Breast epithelium (tissue), 4 donors: Measurements from ENCODE around the gene SPINK8. TPM values are rescaled to one million over a fixed set of nuclear protein-coding genes. Genes with fewer than 3 reads are reported as not detected.
A peak's percentile ranks its signal among the peaks of the same experiment; 100 is the strongest.

Experiments
- DNase-seq, 2 donors: peaks; one replicate each; pipeline ENCODE4 v3.0.0-alpha.2; 2019; ENCODE audit warnings: low spot score in 2 of 2
- H3K27ac ChIP-seq, 2 donors: fragments of 200-600 bp; sonication (generic) in 1 of 2; one replicate each; pipeline ENCODE4 v1.5.1; 2016 to 2019; ENCODE audit warnings: mild to moderate bottlenecking in 1 of 2
- H3K27me3 ChIP-seq, 2 donors: fragments of 200-600 bp; sonication (generic) in 1 of 2; one replicate each; pipeline versions ENCODE4 v1.5.1 to v1.6.0; 2017 to 2019; ENCODE audit warnings: control low read depth in 1 of 2, mild to moderate bottlenecking in 1 of 2
- H3K36me3 ChIP-seq: fragments of 200-600 bp; one replicate; pipeline ENCODE4 v1.5.1; 2019
- H3K4me1 ChIP-seq, 2 donors: fragments of 200-600 bp; sonication (generic); one replicate each; pipeline ENCODE4 v1.5.1; 2016 to 2019; ENCODE audit warnings: control low read depth in 1 of 2
- H3K4me3 ChIP-seq, 3 donors: fragments of 200-600 bp; sonication (generic); 1 replicate in 2 of 3; 2 replicates in 1 of 3; pipeline ENCODE4 v1.5.1; 2016 to 2019; ENCODE audit warnings: mild to moderate bottlenecking in 3 of 3, moderate library complexity in 2 of 3
- H3K9me3 ChIP-seq, 2 donors: fragments of 200-600 bp; sonication (generic) in 1 of 2; one replicate each; pipeline ENCODE4 v1.5.1; 2016 to 2019; ENCODE audit warnings: control low read depth in 1 of 2
- CTCF ChIP-seq, 3 donors: fragments of 450-650 bp; IDR thresholded peaks; one replicate each; pipeline ENCODE4 v1.5.1; 2016 to 2017; ENCODE audit warnings: antibody characterized with exemption in 3 of 3, mild to moderate bottlenecking in 3 of 3, moderate library complexity in 3 of 3
- POLR2A ChIP-seq: fragments of 450-650 bp; IDR thresholded peaks from one replicate; pipeline ENCODE4 v1.6.1; 2016; ENCODE audit warnings: antibody characterized with exemption, mild to moderate bottlenecking, moderate library complexity
- POLR2AphosphoS5 ChIP-seq, 3 donors: sonication (generic); formaldehyde crosslinking; IDR thresholded peaks; one replicate each; pipeline ENCODE4 v1.6.1; 2017; ENCODE audit warnings: antibody characterized with exemption in 3 of 3
- intact Hi-C: fragments of 100-400 bp; cut with DNase I; formaldehyde crosslinking; loops from one replicate; pipeline ENCODE4 v1.15.1; 2023; ENCODE audit warnings: low total_unique reads
- total RNA-seq, 3 donors: library from RNA; depleted of rRNA; stranded (reverse); fragments of >200 nt; gene quantifications; one replicate each; pipeline ENCODE4 v1.1.0, GENCODE V29; 2016

SPINK8 gene
- total RNA-seq, 3 donors from 2014 or later, result not detected

- Histone ChIP-seq H3K9me3 (peaks cover 18 to 20% of the 10 kb centered on the region in 2 donors), H3K27me3 (no peaks in the 10 kb centered on the region), H3K27ac (peak overlapping the region in 1 of 2 donors; percentile 4), H3K4me1 (no peaks in the 10 kb centered on the region), H3K36me3 (no peaks in the 10 kb centered on the region), H3K4me3 (no peak overlapping the region)
- no peak for DNase-seq
- intact Hi-C loops, result no loop called here
- TF ChIP-seq POLR2AphosphoS5 (IDR thresholded peaks at IDR 0.05) (no peak), CTCF (IDR thresholded peaks at IDR 0.05) (no peak), POLR2A (no peak)
Observed at GRCh38 chr3:48318713-48319468, 14.6 kb downstream of the SPINK8 start.

GRCh38 chr3:48314542-48314941 is 18.9 kb downstream of the SPINK8 start:
- Histone ChIP-seq H3K36me3 (no peaks in the 10 kb centered on the region), H3K9me3 (peaks cover 18 to 24% of the 10 kb centered on the region in 2 donors), H3K4me3 (no peak overlapping the region), H3K4me1 (no peaks in the 10 kb centered on the region), H3K27ac (no peak overlapping the region), H3K27me3 (no peaks in the 10 kb centered on the region)
- TF ChIP-seq POLR2AphosphoS5 (IDR thresholded peaks at IDR 0.05), result no peak
- TF ChIP-seq POLR2A, result no peak
- TF ChIP-seq CTCF (IDR thresholded peaks at IDR 0.05), result no peak
- intact Hi-C loops, result no loop called here
- DNase-seq, result no peak

- no peaks in the 10 kb centered on the region for H3K27me3 ChIP-seq
- H3K9me3 ChIP-seq, result no peaks in the 10 kb centered on the region
- no peaks in the 10 kb centered on the region for H3K4me1 ChIP-seq
- TF ChIP-seq POLR2AphosphoS5 (IDR thresholded peaks at IDR 0.05), result no peak
- TF ChIP-seq POLR2A, result no peak
- no peak for TF ChIP-seq CTCF (IDR thresholded peaks at IDR 0.05)
- H3K36me3 ChIP-seq, result no peaks in the 10 kb centered on the region
- intact Hi-C loops, result no loop called here
- H3K27ac ChIP-seq, result no peak overlapping the region
- no peak for DNase-seq
- no peak overlapping the region for H3K4me3 ChIP-seq
Observed at GRCh38 chr3:48306860-48307530, 26.5 kb downstream of the SPINK8 start.

- H3K4me3 ChIP-seq, result no peak overlapping the region
- no peaks in the 10 kb centered on the region for H3K4me1 ChIP-seq
- no peaks in the 10 kb centered on the region for H3K36me3 ChIP-seq
- H3K27ac ChIP-seq, result no peak overlapping the region
- no peak for TF ChIP-seq POLR2AphosphoS5 (IDR thresholded peaks at IDR 0.05)
- no peak for TF ChIP-seq POLR2A
- H3K27me3 ChIP-seq, result no peaks in the 10 kb centered on the region
- intact Hi-C loops, result no loop called here
- H3K9me3 ChIP-seq, result no peaks in the 10 kb centered on the region
- DNase-seq, result no peak
Observed at GRCh38 chr3:48306290-48306689, 27.2 kb downstream of the SPINK8 start.

- no peaks in the 10 kb centered on the region for H3K27me3 ChIP-seq
- no peaks in the 10 kb centered on the region for H3K9me3 ChIP-seq
- DNase-seq, result no peak
- TF ChIP-seq CTCF (IDR thresholded peaks at IDR 0.05) (no peak), POLR2A (no peak), POLR2AphosphoS5 (IDR thresholded peaks at IDR 0.05) (no peak)
- H3K36me3 ChIP-seq, result no peaks in the 10 kb centered on the region
- intact Hi-C loops, result no loop called here
- no peak overlapping the region for H3K4me3 ChIP-seq
- H3K27ac ChIP-seq, result no peak overlapping the region
- no peaks in the 10 kb centered on the region for H3K4me1 ChIP-seq
Observed at GRCh38 chr3:48305396-48305795, 28.1 kb downstream of the SPINK8 start.
